Keratinocyte (primary cell): ENCODE measurements around the gene DVL2. TPM values are rescaled to one million over a fixed set of nuclear protein-coding genes. Genes with fewer than 3 reads are reported as not detected.
A peak's percentile ranks its signal among the peaks of the same experiment; 100 is the strongest.

ENCODE experiments used
- DNase-seq: peaks from one replicate; pipeline ENCODE4 v3.0.0-alpha.2; 2011; ENCODE audit warnings: low read depth, missing footprints, low spot score
- FAIRE-seq: peaks from 2 replicates; lab custom pipeline; 2011; peaks lifted over from hg19 to GRCh38; lab: Jason Lieb, UNC
- H2AFZ ChIP-seq: 2 replicates; pipeline ENCODE4 v1.6.0; 2012; ENCODE audit warnings: low read length, control low read depth, inconsistent platforms; ENCODE audit not compliant: control insufficient read depth
- H3K27ac ChIP-seq: 2 replicates; pipeline ENCODE4 v1.5.1; 2011; ENCODE audit warnings: low read length; ENCODE audit not compliant: control insufficient read depth, insufficient read depth
- H3K27me3 ChIP-seq: 3 replicates; pipeline ENCODE4 v1.6.0; 2011; ENCODE audit warnings: low read length; ENCODE audit not compliant: control insufficient read depth, insufficient read depth; ENCODE audit errors: extremely low read depth
- H3K36me3 ChIP-seq, 2 experiments: 2 replicates in 1 of 2; 3 replicates in 1 of 2; pipeline ENCODE4 v1.5.1; 2011; ENCODE audit warnings: low read length in 2 of 2, mild to moderate bottlenecking in 1 of 2; ENCODE audit not compliant: control insufficient read depth in 2 of 2, insufficient read depth in 2 of 2; ENCODE audit errors: extremely low read depth in 1 of 2
- H3K4me1 ChIP-seq: 3 replicates; pipeline ENCODE4 v1.5.1; 2011; ENCODE audit warnings: low read length; ENCODE audit not compliant: control insufficient read depth, insufficient read depth; ENCODE audit errors: extremely low read depth
- H3K4me2 ChIP-seq: 3 replicates; pipeline ENCODE4 v1.6.0; 2011; ENCODE audit warnings: low read depth, low read length; ENCODE audit not compliant: control insufficient read depth, insufficient read depth; ENCODE audit errors: extremely low read depth
- H3K4me3 ChIP-seq, 3 experiments: fragments of 200-600 bp in 1 of 3; sonication (generic) in 1 of 3; 2 replicates in 2 of 3; 3 replicates in 1 of 3; pipeline ENCODE4 v1.5.1; 2011 to 2016; ENCODE audit warnings: low read length in 3 of 3, mild to moderate bottlenecking in 3 of 3, control low read depth in 2 of 3, inconsistent platforms in 1 of 3, low read depth in 1 of 3, mixed read lengths in 1 of 3, mixed run types in 1 of 3, moderate library complexity in 1 of 3; ENCODE audit not compliant: control insufficient read depth in 2 of 3, insufficient read depth in 2 of 3; ENCODE audit errors: extremely low read depth in 1 of 3
- H3K79me2 ChIP-seq: 2 replicates; pipeline ENCODE4 v1.6.0; 2012; ENCODE audit warnings: low read length; ENCODE audit not compliant: control insufficient read depth, insufficient read depth
- H3K9ac ChIP-seq: 3 replicates; pipeline ENCODE4 v1.6.0; 2011; ENCODE audit warnings: low read length; ENCODE audit not compliant: control insufficient read depth, insufficient read depth; ENCODE audit errors: extremely low read depth
- H3K9me1 ChIP-seq: 3 replicates; pipeline ENCODE4 v1.6.0; 2011; ENCODE audit warnings: low read length; ENCODE audit not compliant: control insufficient read depth, insufficient read depth; ENCODE audit errors: extremely low read depth
- H3K9me3 ChIP-seq: 2 replicates; pipeline ENCODE4 v1.5.1; 2012; ENCODE audit warnings: low read depth, low read length; ENCODE audit not compliant: control insufficient read depth
- H4K20me1 ChIP-seq: 3 replicates; pipeline ENCODE4 v1.6.0; 2011; ENCODE audit warnings: low read length; ENCODE audit not compliant: control insufficient read depth, insufficient read depth; ENCODE audit errors: extremely low read depth
- EZH2 ChIP-seq: IDR thresholded peaks from one replicate; pipeline ENCODE4 v1.6.1; 2012; ENCODE audit warnings: inconsistent platforms, mild to moderate bottlenecking, low read length, moderate library complexity
- dilution Hi-C: fragments of 300-500 bp; cut with MboI; formaldehyde crosslinking; loops from one replicate; pipeline ENCODE4 v1.7.0; 2020; ENCODE audit warnings: low sequenced_read_pairs; ENCODE audit not compliant: extremely low pct_ligation_motif_present
- polyA plus RNA-seq, 5 experiments: library from polyadenylated mRNA; depleted of rRNA in 3 of 5; stranded (reverse) in 3 of 5; stranded (forward) in 1 of 5; unstranded in 1 of 5; fragments of >200 nt; gene quantifications; 1 replicate in 1 of 5; 2 replicates in 3 of 5; 3 replicates in 1 of 5; pipeline versions ENCODE4 v1.2.1 to v1.2.3, GENCODE V29; 2011 to 2012; ENCODE audit warnings: missing spikeins in 2 of 5, low read depth in 1 of 5, low replicate concordance in 1 of 5
- TF ChIP-seq, protein P1 (sequence below), 3 experiments: IDR thresholded peaks in 1 of 3; conservative IDR thresholded peaks in 1 of 3; optimal IDR thresholded peaks in 1 of 3; 2 replicates in 2 of 3; 3 replicates in 1 of 3; pipeline versions ENCODE3 to v1.5.1; 2011; ENCODE audit warnings: low read length in 3 of 3, mild to moderate bottlenecking in 3 of 3, moderate library complexity in 2 of 3, control low read depth in 1 of 3, inconsistent platforms in 1 of 3; ENCODE audit not compliant: insufficient read depth in 2 of 3; ENCODE audit errors: extremely low read depth in 1 of 3

DVL2 gene
- polyA plus RNA-seq, 1 donor (not counting 4 experiments of a cell fraction or from before 2014, with no cell fraction given): 3.7 TPM

DNA sequence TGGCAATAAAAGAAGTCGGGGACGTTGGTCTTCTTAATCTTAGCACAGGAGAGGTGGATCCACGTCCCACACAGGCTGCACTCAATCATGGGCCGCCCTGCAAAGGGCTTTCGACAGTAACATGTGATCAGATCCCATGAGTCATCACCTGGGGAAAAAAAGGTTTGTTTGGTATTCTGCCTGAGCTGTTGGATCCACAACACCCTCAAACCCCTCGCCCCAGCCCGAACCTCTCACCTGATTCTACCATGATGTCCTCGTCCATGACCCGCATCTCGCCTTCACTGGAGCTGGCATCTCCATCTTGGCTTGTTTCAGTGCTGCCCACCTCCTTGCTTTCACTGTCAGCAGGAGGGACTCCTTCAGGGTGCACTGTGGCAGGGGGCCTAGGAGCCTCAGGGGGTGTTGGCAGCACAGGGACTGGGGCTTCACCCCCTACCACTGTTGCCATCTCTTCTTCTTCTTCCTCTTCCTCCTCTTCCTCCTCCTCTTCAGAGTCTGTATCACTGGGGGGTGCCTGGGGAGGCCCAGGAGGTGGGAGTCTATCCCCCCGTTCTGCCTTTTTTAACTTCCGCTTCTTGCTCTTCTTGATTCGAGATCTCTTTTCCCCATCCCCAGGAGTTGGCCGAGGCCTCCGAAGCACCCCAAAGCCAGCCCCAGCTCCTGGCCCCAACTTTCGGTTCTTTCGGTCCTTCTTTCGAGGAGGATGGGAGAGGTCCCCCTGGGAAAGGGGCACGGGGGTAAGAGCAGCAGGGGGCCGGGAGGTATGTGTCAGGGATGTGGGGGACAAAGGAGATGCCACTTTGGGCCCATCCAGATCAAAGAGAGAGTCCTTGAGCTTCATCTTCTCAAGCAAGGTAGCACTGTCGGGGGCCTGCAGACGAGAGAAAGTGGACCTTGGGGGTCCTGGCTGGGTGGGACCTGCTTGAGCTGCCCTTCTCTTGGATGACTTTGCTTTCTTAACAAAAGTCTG lies 1.7 kb upstream of the DVL2 start:
- H3K4me3 ChIP-seq: no peak overlapping the region
- TF ChIP-seq, protein P1, sequence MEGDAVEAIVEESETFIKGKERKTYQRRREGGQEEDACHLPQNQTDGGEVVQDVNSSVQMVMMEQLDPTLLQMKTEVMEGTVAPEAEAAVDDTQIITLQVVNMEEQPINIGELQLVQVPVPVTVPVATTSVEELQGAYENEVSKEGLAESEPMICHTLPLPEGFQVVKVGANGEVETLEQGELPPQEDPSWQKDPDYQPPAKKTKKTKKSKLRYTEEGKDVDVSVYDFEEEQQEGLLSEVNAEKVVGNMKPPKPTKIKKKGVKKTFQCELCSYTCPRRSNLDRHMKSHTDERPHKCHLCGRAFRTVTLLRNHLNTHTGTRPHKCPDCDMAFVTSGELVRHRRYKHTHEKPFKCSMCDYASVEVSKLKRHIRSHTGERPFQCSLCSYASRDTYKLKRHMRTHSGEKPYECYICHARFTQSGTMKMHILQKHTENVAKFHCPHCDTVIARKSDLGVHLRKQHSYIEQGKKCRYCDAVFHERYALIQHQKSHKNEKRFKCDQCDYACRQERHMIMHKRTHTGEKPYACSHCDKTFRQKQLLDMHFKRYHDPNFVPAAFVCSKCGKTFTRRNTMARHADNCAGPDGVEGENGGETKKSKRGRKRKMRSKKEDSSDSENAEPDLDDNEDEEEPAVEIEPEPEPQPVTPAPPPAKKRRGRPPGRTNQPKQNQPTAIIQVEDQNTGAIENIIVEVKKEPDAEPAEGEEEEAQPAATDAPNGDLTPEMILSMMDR (optimal IDR thresholded peaks at IDR 0.05 in 1 of 3, IDR thresholded peaks at IDR 0.05 in 1 of 3, conservative IDR thresholded peaks at IDR 0.05 in 1 of 3; ENCODE audit: extremely low read depth in 1 of 3, insufficient read depth in 2 of 3, low read length in 3 of 3): no peak
- no peak for TF ChIP-seq EZH2
- peaks cover 14 to 31% of the 10 kb centered on the region in 2 experiments for H3K36me3 ChIP-seq
- peaks cover 41% of the 10 kb centered on the region for H3K4me1 ChIP-seq
- H2AFZ ChIP-seq: no peak overlapping the region
- H3K9ac ChIP-seq: peak overlapping the region; percentile 18
- DNase-seq: no peak
- peaks cover 2% of the 10 kb centered on the region for H3K9me1 ChIP-seq
- peak overlapping the region; percentile 93 for H3K27ac ChIP-seq
- H3K9me3 ChIP-seq: no peaks in the 10 kb centered on the region
- dilution Hi-C loops: no loop called here
- no peak for FAIRE-seq
- H4K20me1 ChIP-seq: peaks cover 3% of the 10 kb centered on the region
- peak overlapping the region; percentile 9 for H3K4me2 ChIP-seq
- H3K79me2 ChIP-seq: peaks cover 60% of the 10 kb centered on the region
- H3K27me3 ChIP-seq: no peaks in the 10 kb centered on the region

DNA sequence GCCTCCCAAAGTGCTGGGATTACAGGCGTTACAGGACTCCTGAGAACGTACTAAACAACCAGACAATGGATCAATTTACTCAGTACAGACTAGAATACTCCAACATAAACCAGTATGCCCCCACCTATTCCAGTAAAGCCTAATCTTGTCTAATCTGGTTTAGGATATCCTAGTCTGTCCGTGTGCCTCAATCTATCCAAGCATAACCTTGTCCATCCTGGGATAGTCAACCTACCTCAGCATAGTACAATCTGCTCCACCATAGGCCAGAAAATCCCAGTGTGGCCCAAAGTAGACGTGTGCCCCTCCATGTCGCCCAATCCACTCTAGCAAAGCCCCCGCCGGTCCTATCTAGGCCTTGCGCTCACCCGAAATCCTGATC lies 625 bp downstream of the DVL2 start:
- Histone ChIP-seq H3K27me3 (no peaks in the 10 kb centered on the region), H3K79me2 (peaks cover 56% of the 10 kb centered on the region), H3K9me3 (no peaks in the 10 kb centered on the region), H3K4me1 (peaks cover 38% of the 10 kb centered on the region), H3K4me3 (peak overlapping the region; percentile 63 to 98 (median 93)), H4K20me1 (peaks cover 3% of the 10 kb centered on the region), H3K4me2 (peak overlapping the region; percentile 96), H3K9me1 (peaks cover 2% of the 10 kb centered on the region), H3K9ac (peak overlapping the region; percentile 94), H3K36me3 (peaks cover 15 to 40% of the 10 kb centered on the region in 2 experiments), H3K27ac (peak overlapping the region; percentile 93), H2AFZ (peak overlapping the region; percentile 56)
- TF ChIP-seq EZH2: no peak
- TF ChIP-seq, protein P1 (optimal IDR thresholded peaks at IDR 0.05 in 1 of 3, IDR thresholded peaks at IDR 0.05 in 1 of 3, conservative IDR thresholded peaks at IDR 0.05 in 1 of 3; ENCODE audit: extremely low read depth in 1 of 3, insufficient read depth in 2 of 3, low read length in 3 of 3): no peak
- DNase-seq: no peak
- dilution Hi-C loops: no loop called here
- peak; percentile 9 for FAIRE-seq
